H1 (cell line): ENCODE results near the gene PPM1K. TPM values are rescaled to one million over a fixed set of nuclear protein-coding genes. Genes with fewer than 3 reads are reported as not detected.

Experiments used
- CTCF ChIA-PET: fragments of 300-600 bp; sonication (Branson Sonifier 250); formaldehyde crosslinking; loops from one replicate; lab custom pipeline; 2021; ENCODE audit not compliant: partially characterized antibody; lab: Charles Lee
- POLR2A ChIA-PET: fragments of 300-600 bp; sonication (Branson Sonifier 250); formaldehyde crosslinking; loops from one replicate; lab custom pipeline; 2021; ENCODE audit warnings: inconsistent platforms; ENCODE audit not compliant: partially characterized antibody; lab: Charles Lee
- DNase-seq, 2 experiments: peaks; one replicate each; pipeline versions ENCODE4 v3.0.0 to v3.0.0-alpha.2; 2010 to 2022; ENCODE audit warnings: low spot score in 2 of 2, low read depth in 1 of 2, mixed read lengths in 1 of 2
- FAIRE-seq: peaks from 2 replicates; lab custom pipeline; 2011; peaks lifted over from hg19 to GRCh38; lab: Jason Lieb, UNC
- H2AFZ ChIP-seq: 2 replicates; pipeline ENCODE4 v1.8.1; 2012; ENCODE audit warnings: low read length, inconsistent platforms
- H2AK5ac ChIP-seq: 2 replicates; pipeline ENCODE4 v1.6.1; 2013; ENCODE audit warnings: low read depth, low read length
- H2BK120ac ChIP-seq: replicated peaks from 2 replicates; pipeline ENCODE3; 2013; ENCODE audit warnings: low read depth, low read length, inconsistent platforms
- H2BK12ac ChIP-seq: 2 replicates; pipeline ENCODE4 v1.6.1; 2013; ENCODE audit warnings: low read depth, low read length
- H2BK15ac ChIP-seq: 2 replicates; pipeline ENCODE4 v1.6.1; 2013; ENCODE audit warnings: low read length
- H2BK20ac ChIP-seq: 2 replicates; pipeline ENCODE4 v1.6.1; 2013; ENCODE audit warnings: low read length
- H2BK5ac ChIP-seq: 2 replicates; pipeline ENCODE4 v1.6.1; 2013; ENCODE audit warnings: low read depth, low read length
- H3K14ac ChIP-seq: 2 replicates; pipeline ENCODE4 v1.6.1; 2013; ENCODE audit warnings: inconsistent platforms; ENCODE audit not compliant: insufficient read length
- H3K18ac ChIP-seq: 2 replicates; pipeline ENCODE4 v1.6.1; 2013; ENCODE audit warnings: low read length; ENCODE audit errors: extremely low read depth
- H3K23ac ChIP-seq: 2 replicates; pipeline ENCODE4 v1.6.1; 2013; ENCODE audit warnings: inconsistent platforms; ENCODE audit not compliant: insufficient read length
- H3K23me2 ChIP-seq: 2 replicates; pipeline ENCODE4 v1.6.1; 2013; ENCODE audit warnings: low read depth, low read length
- H3K27ac ChIP-seq: 2 replicates; pipeline ENCODE4 v1.6.1; 2011; ENCODE audit warnings: low read depth, low read length, inconsistent platforms
- H3K27me3 ChIP-seq, 4 experiments: replicated peaks in 1 of 4; 1 replicate in 1 of 4; 2 replicates in 3 of 4; pipeline versions ENCODE4 v1.6.1 to v1.8.1; 2011 to 2013; ENCODE audit warnings: low read length in 3 of 4, mild to moderate bottlenecking in 3 of 4, inconsistent platforms in 2 of 4, mixed read lengths in 2 of 4, moderate library complexity in 1 of 4; ENCODE audit not compliant: control insufficient read depth in 3 of 4, insufficient read depth in 3 of 4; ENCODE audit errors: extremely low read depth in 1 of 4
- H3K36me3 ChIP-seq, 4 experiments: 2 replicates each; pipeline versions ENCODE4 v1.6.1 to v1.8.1; 2011 to 2013; ENCODE audit warnings: mild to moderate bottlenecking in 4 of 4, low read length in 3 of 4, moderate library complexity in 2 of 4, control low read depth in 1 of 4, inconsistent platforms in 1 of 4; ENCODE audit not compliant: insufficient read depth in 4 of 4, control insufficient read depth in 2 of 4
- H3K4ac ChIP-seq: replicated peaks from 2 replicates; pipeline ENCODE3; 2013; ENCODE audit warnings: low read length, low read depth, mixed read lengths, inconsistent platforms; ENCODE audit not compliant: insufficient read length
- H3K4me1 ChIP-seq, 4 experiments: replicated peaks in 1 of 4; 1 replicate in 1 of 4; 2 replicates in 3 of 4; pipeline versions ENCODE4 v1.6.1 to v1.8.1; 2011 to 2013; ENCODE audit warnings: low read length in 3 of 4, inconsistent platforms in 2 of 4, mixed read lengths in 1 of 4; ENCODE audit not compliant: insufficient read depth in 4 of 4, control insufficient read depth in 3 of 4
- H3K4me2 ChIP-seq, 2 experiments: 2 replicates each; pipeline versions ENCODE4 v1.6.1 to v1.8.1; 2011 to 2013; ENCODE audit warnings: low read depth in 2 of 2, low read length in 2 of 2, control low read depth in 1 of 2, inconsistent platforms in 1 of 2, mild to moderate bottlenecking in 1 of 2; ENCODE audit not compliant: insufficient read depth in 1 of 2
- H3K4me3 ChIP-seq, 4 experiments: fragments of 200-600, 300-600 bp in 1 of 4; sonication (generic), shearing (Covaris generic), sonication (Bioruptor Twin) in 1 of 4; 2 replicates each; pipeline versions ENCODE4 v1.5.1 to v1.8.1; 2011 to 2016; ENCODE audit warnings: low read length in 4 of 4, low read depth in 3 of 4, control low read depth in 2 of 4, inconsistent platforms in 2 of 4, mild to moderate bottlenecking in 2 of 4, mixed read lengths in 1 of 4, moderate library complexity in 1 of 4; ENCODE audit not compliant: insufficient read depth in 2 of 4; ENCODE audit errors: extremely low read depth in 1 of 4
- H3K56ac ChIP-seq: replicated peaks from 2 replicates; pipeline ENCODE3; 2013; ENCODE audit warnings: low read depth, mild to moderate bottlenecking, mixed read lengths, low read length, inconsistent platforms; ENCODE audit not compliant: insufficient read length
- H3K79me1 ChIP-seq: 2 replicates; pipeline ENCODE4 v1.6.1; 2013; ENCODE audit warnings: low read depth, low read length, control low read depth
- H3K79me2 ChIP-seq, 2 experiments: 2 replicates each; pipeline versions ENCODE4 v1.6.1 to v1.8.1; 2012 to 2013; ENCODE audit warnings: low read length in 2 of 2, mild to moderate bottlenecking in 2 of 2, inconsistent platforms in 1 of 2; ENCODE audit not compliant: insufficient read depth in 2 of 2, control insufficient read depth in 1 of 2
- H3K9ac ChIP-seq, 4 experiments: replicated peaks in 1 of 4; 1 replicate in 1 of 4; 2 replicates in 3 of 4; pipeline versions ENCODE4 v1.6.1 to v1.8.1; 2011 to 2013; ENCODE audit warnings: low read depth in 3 of 4, low read length in 3 of 4, control low read depth in 2 of 4, mild to moderate bottlenecking in 2 of 4, moderate library complexity in 2 of 4, inconsistent platforms in 1 of 4; ENCODE audit errors: extremely low read depth in 1 of 4
- H3K9me3 ChIP-seq, 2 experiments: 2 replicates each; pipeline versions ENCODE4 v1.6.1 to v1.8.1; 2012 to 2013; ENCODE audit warnings: mild to moderate bottlenecking in 2 of 2, moderate library complexity in 2 of 2, control low read depth in 1 of 2, inconsistent platforms in 1 of 2, low read depth in 1 of 2, low read length in 1 of 2, mixed read lengths in 1 of 2; ENCODE audit not compliant: insufficient read depth in 2 of 2
- H4K20me1 ChIP-seq, 2 experiments: replicated peaks in 1 of 2; 2 replicates each; pipeline versions ENCODE3 to v1.8.1; 2011 to 2013; ENCODE audit warnings: inconsistent platforms in 2 of 2, low read length in 2 of 2, mild to moderate bottlenecking in 1 of 2; ENCODE audit not compliant: insufficient read depth in 2 of 2, control insufficient read depth in 1 of 2
- H4K5ac ChIP-seq: 2 replicates; pipeline ENCODE4 v1.6.1; 2013; ENCODE audit warnings: low read length, low read depth, mixed read lengths, inconsistent platforms; ENCODE audit not compliant: insufficient read length
- H4K8ac ChIP-seq: 2 replicates; pipeline ENCODE4 v1.8.0; 2013; ENCODE audit warnings: mild to moderate bottlenecking, moderate library complexity, low read length, inconsistent platforms; ENCODE audit not compliant: insufficient read depth; ENCODE audit errors: extremely low read depth
- H4K91ac ChIP-seq: replicated peaks from 2 replicates; pipeline ENCODE3; 2013; ENCODE audit warnings: low read length, mixed read lengths, inconsistent platforms; ENCODE audit not compliant: insufficient read length
- HDAC2 ChIP-seq, 2 experiments: fragments of 300-600 bp in 1 of 2; sonication (generic) in 1 of 2; IDR thresholded peaks; 2 replicates each; pipeline ENCODE4 v1.6.1; 2011 to 2012; ENCODE audit warnings: low read depth in 2 of 2, low read length in 2 of 2, mild to moderate bottlenecking in 2 of 2, moderate library complexity in 2 of 2, borderline replicate concordance in 1 of 2, inconsistent platforms in 1 of 2
- POLR2A ChIP-seq, 2 experiments: IDR thresholded peaks; 1 replicate in 1 of 2; 2 replicates in 1 of 2; pipeline ENCODE4 v1.6.1; 2011; ENCODE audit warnings: low read depth in 2 of 2, low read length in 2 of 2, mild to moderate bottlenecking in 2 of 2; ENCODE audit errors: control extremely low read depth in 1 of 2
- WGBS, 2 experiments: shearing (Covaris generic) in 1 of 2; methylation state at CpG; one replicate each; pipeline versions ENCODE4 v1.1.6 to v1.1.7; 2013 to 2015; ENCODE audit warnings: low lambda C conversion rate in 2 of 2, mixed read lengths in 2 of 2, inconsistent platforms in 1 of 2, low coverage in 1 of 2, missing lambda C conversion rate in 1 of 2; ENCODE audit not compliant: insufficient replicate concordance in 2 of 2, insufficient coverage in 1 of 2, insufficient read length in 1 of 2; ENCODE audit errors: extremely low coverage in 1 of 2, missing lambda C conversion rate in 1 of 2; 5-methylcytosine and 5-hydroxymethylcytosine counted together
- polyA plus RNA-seq, 7 experiments: library from polyadenylated mRNA; depleted of rRNA in 3 of 7; stranded (reverse) in 5 of 7; unstranded in 2 of 7; fragments of >200 nt in 5 of 7; fragments of 200-250 nt in 2 of 7; gene quantifications; 1 replicate in 5 of 7; 2 replicates in 1 of 7; 4 replicates in 1 of 7; pipeline versions ENCODE4 v1.2.1 to v1.2.3, GENCODE V29; 2011 to 2013; ENCODE audit warnings: missing spikeins in 2 of 7, mixed read lengths in 2 of 7
- total RNA-seq: library from RNA; stranded (reverse); fragmentation: NEBNext Ultra II Directional; extraction: Animal tissue kit (Norgen Biotek cat#: 25700); gene quantifications from 2 replicates; pipeline ENCODE4 v1.2.1, GENCODE V29; 2021

Gene PPM1K
- total and polyA plus RNA-seq, 2 of the 8 experiments (the other 6 are each of a cell fraction or from before 2014, with no cell fraction given): 4.2 to 10.7 TPM

DNA sequence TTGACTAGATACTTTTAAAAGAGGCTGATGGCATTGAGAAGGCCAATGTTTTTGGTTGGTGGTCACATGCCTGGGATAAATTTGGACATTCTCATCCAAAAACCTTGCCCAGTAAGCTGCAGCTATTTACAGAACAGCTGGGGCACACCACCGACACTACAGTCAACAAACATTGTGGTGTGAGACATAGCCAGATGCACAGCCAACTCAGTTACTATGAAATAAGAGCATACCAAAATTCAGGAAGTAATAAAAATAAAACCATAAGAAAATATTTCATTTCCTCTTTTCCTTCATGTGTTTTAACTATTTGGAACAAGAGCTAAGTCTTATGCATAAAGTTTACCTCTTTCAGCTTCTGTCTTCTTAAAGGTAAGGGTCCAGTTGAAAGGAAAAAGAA, 8.8 kb downstream of the PPM1K start:
- Histone ChIP-seq H3K79me2 (no peaks in the 10 kb centered on the region), H4K8ac (no peak overlapping the region), H4K91ac (no peak overlapping the region), H3K18ac (no peak overlapping the region), H3K79me1 (no peaks in the 10 kb centered on the region), H2BK20ac (no peak overlapping the region), H3K4me1 (no peaks in the 10 kb centered on the region), H3K23ac (no peak overlapping the region), H2BK5ac (no peak overlapping the region), H4K5ac (no peak overlapping the region), H3K36me3 (peaks cover 0 to 22% (median 4%) of the 10 kb centered on the region in 4 experiments; a peak in 4 of 8 replicates), H3K27ac (no peak overlapping the region), H3K4ac (no peak overlapping the region), H3K9ac (no peak overlapping the region), H2BK15ac (no peak overlapping the region), H2AK5ac (no peak overlapping the region), H3K4me2 (no peak overlapping the region), H3K4me3 (no peak overlapping the region), H3K56ac (no peak overlapping the region), H2BK120ac (no peak overlapping the region), H3K23me2 (no peaks in the 10 kb centered on the region), H3K14ac (no peak overlapping the region), H2BK12ac (no peak overlapping the region), H3K9me3 (peaks cover 20% of the 10 kb centered on the region in 2 experiments), H2AFZ (no peak overlapping the region), H3K27me3 (no peaks in the 10 kb centered on the region), H4K20me1 (no peaks in the 10 kb centered on the region)
- POLR2A ChIA-PET: no interaction called here
- WGBS, 2 experiments: 88% methylated on average over 1 of the region's 1 CpG; no CpG with 5 or more reads in 1 of the 2 experiments
- CTCF ChIA-PET: interaction anchor here (0.6 kb wide), 1 partner anchor 387 kb away, joined by 3 read pairs; no protein-coding TSS in a partner anchor
- no peak for FAIRE-seq
- DNase-seq: no peak
- TF ChIP-seq POLR2A (IDR thresholded peaks at IDR 0.05; ENCODE audit: control extremely low read depth in 1 of 2, low read depth in 2 of 2, low read length in 2 of 2) (no peak), HDAC2 (IDR thresholded peaks at IDR 0.05; ENCODE audit: borderline replicate concordance in 1 of 2, low read depth in 2 of 2, low read length in 2 of 2) (no peak)
